Central memory CD4-positive, alpha-beta T cell (primary cell): ENCODE results near the gene SPANXA2.
"Not testable (repeated sequence)": the region's sequence is repeated elsewhere in the genome, so short reads cannot be mapped to it uniquely, and the experiment has no call there.

Source experiments
- DNase-seq: peaks from one replicate; pipeline ENCODE4 v3.0.0; 2022
- total RNA-seq, 3 experiments: gene quantifications; one replicate each; lab custom pipeline; 2026; lab: John Stamatoyannopoulos, UW

SPANXA2 gene, protein sequence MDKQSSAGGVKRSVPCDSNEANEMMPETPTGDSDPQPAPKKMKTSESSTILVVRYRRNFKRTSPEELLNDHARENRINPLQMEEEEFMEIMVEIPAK
- total RNA-seq: 0 reads per million in 3 experiments

DNA sequence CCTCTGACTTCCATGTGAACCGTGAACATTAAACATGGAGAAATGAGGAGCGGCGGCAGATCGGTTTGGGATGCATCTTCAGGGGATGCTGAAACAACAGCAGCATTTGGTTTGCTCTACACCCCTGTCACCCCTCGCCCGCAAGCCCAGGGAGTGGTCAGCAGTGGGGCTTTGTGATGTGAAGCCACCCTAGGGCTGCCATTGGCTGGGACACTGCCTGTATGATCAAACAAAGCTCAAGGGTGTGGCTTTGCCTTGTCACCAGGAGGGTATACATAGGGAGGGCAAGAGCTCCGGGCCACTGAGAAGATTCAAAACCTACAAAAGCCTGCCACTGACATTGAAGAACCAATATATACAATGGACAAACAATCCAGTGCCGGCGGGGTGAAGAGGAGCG, at the start of gene SPANXA2:
Gene SPANXA2, plus strand, starts transcription at position 301 of the 400 bp plus-strand sequence. Its CDS starts 60 bp downstream, at position 361.
- not testable (repeated sequence) for DNase-seq

DNA sequence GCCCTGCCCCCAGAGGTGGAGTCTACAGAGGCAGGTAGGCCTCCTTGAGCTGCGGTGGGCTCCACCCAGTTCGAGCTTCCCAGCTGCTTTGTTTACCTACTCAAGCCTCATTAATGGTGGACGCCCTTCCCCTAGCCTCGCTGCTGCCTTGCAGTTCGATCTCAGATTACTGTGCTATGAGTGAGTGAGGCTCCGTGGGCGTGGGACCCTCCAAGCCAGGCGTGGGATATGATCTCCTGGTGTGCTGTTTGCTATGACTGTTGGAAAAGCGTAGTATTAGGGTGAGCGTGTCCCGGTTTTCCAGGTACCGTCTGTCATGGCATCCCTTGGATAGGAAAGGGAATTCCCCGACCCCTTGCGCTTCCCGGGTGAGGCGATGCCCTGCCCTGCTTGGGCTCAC, 47.0 kb upstream of the SPANXA2 start:
- not testable (repeated sequence) for DNase-seq

DNA sequence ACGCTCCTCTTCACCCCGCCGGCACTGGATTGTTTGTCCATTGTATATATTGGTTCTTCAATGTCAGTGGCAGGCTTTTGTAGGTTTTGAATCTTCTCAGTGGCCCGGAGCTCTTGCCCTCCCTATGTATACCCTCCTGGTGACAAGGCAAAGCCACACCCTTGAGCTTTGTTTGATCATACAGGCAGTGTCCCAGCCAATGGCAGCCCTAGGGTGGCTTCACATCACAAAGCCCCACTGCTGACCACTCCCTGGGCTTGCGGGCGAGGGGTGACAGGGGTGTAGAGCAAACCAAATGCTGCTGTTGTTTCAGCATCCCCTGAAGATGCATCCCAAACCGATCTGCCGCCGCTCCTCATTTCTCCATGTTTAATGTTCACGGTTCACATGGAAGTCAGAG, 4.9 kb upstream of the SPANXA2 start, which contains the start of gene SPANXA1:
Gene SPANXA1, minus strand, starts transcription at position 101 of the 400 bp plus-strand sequence. Its CDS starts 60 bp downstream, at position 41.
- not testable (repeated sequence) for DNase-seq

DNA sequence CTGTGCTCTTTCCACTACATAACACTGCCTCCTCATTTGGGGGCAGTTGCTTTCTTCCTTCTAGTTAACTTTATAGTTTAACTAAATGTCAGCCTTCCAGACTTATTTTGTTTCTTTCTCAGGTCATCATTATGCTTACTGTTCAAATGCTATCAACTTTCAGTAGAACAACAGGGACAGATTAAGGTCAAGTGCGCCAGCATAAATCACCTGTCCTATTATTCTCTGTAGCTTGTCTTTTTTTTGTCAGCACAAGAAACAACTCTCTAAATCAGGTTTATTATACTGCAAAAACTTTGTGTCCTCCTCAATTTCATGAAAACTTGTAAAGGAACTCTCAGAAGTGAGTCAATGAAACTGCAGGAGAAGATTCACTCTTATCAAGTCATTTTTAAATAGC, 19.6 kb downstream of the SPANXA2 start:
- DNase-seq: no peak

DNA sequence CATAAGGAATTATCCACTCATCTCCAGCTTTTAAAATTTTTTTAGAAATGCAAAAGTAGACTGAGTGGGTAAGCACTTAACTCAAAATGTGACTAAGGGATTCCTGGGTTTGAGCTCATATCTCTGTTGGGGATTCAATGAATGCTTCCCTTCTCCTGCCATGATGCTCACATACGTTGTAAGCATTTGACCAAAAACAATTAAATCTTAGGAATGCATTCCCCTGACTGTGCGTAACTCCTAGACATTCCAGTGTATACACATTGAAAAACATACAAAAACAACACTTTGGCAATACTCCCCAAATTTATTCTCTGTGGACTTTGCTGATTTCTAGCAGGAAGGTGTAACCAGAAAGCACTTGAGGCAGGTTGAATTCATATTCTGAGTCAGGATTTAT, 29.8 kb downstream of the SPANXA2 start:
- DNase-seq: no peak

DNA sequence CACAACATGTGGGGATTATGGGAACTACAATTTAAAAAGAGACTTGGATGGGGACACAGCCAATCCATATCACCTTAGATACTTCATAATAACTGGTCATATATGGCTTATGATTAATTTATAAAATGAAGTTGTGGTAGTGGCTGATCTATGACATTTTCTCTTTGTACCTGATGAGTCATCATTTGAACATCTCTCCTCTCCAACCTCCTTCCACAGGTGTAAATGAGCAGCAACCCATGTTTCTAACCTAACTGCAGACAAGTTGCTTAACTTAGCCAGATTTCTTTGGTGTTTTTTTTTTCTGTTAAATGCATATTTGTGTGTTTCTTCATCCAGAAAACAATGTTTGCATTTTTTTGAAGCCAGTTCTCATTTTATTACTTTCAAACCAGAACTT, 42.6 kb downstream of the SPANXA2 start:
- DNase-seq: no peak

DNA sequence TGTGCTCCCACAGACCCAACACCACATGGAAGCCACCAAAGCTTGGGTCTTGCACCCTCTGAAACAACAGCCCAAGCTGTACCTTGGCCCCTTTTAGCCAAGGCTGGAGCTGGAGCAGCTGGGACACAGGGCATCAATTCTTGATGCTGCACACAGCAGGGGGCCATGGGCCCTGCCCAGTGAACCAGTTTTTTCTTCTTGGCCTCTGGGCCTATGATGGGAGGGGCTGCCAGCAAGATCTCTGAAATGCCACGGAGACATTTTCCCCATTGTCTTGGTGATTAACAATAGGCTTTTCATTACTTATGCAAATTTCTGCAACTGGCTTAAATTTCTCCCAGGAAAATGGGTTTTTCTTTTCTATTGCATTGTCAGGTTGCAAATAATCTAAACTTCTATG, 49.0 kb downstream of the SPANXA2 start:
- DNase-seq: no peak
